SK-MEL-5 (cell line): ENCODE data around the gene DAZAP1. TPM values are rescaled to one million over a fixed set of nuclear protein-coding genes. Genes with fewer than 3 reads are reported as not detected.
"Not testable (repeated sequence)": the region's sequence is repeated elsewhere in the genome, so short reads cannot be mapped to it uniquely, and the experiment has no call there.

Source experiments
- DNase-seq: peaks from one replicate; pipeline ENCODE4 v3.0.0-alpha.2; 2016; ENCODE audit warnings: low read depth, low spot score
- in situ Hi-C: cut with HindIII; loops from 2 replicates; pipeline ENCODE4 v1.10.0; 2016; ENCODE audit warnings: low sequenced_read_pairs, high pct_unique_total_duplicates, low pct_unique_long_range_greater_than_20kb
- total RNA-seq: library from RNA; depleted of rRNA; stranded (reverse); fragments of >200 nt; shearing (Covaris generic); gene quantifications from 2 replicates; pipeline ENCODE4 v1.2.3, GENCODE V29; 2014

Gene DAZAP1
- total RNA-seq, 1 experiment from 2014 or later, result 71.7 TPM

DNA sequence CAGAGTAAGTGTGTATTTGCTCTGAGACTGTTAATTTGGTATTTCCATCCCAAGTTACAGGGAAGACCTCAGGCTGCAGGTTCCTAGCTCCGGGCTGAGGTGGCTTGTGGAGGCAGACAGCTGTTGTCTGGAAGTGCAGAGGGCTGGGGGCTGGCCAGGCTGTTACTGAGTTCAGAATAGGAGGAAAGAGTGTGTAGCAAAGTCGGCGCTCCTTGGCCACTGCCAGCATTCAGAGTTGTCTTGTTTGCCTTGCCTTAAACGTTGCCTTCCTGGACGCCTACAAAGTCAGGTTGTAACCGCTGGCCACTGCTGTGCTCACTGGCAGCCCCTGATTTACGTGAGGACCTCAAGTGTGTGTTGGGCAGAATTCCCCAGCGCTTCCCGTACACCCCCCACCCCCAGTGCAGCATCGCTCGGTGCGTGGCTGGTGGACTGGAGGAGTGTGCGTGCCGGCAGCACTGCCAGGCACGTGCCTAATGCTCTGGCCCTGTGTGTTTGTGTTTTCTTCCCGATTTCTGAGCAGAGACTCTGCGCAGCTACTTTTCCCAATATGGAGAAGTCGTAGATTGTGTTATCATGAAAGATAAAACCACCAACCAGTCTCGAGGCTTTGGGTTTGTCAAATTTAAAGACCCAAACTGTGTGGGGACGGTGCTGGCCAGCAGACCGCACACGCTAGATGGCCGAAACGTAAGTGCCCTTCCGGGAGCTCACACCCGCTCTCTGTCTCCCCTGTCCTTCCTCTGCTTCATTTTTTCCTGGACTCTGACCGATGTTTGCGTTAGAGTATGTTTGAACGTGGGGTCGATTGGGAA, 10.5 kb downstream of the DAZAP1 start:
- no peak for DNase-seq
- in situ Hi-C loops, result no loop called here

DNA sequence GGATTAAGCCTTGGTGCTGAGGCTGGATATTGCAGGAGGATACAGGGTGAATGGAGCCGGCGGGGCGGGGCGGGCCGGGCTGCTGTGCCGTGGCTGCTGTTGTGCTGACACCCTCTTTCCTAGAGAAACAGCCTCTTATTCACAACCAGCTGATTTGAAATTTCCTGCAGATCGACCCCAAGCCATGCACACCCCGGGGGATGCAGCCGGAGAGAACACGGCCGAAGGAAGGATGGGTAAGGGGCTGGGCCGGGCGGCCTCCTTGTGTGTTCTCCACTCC, 11.1 kb downstream of the DAZAP1 start:
- DNase-seq, result no peak
- in situ Hi-C loops, result no loop called here

DNA sequence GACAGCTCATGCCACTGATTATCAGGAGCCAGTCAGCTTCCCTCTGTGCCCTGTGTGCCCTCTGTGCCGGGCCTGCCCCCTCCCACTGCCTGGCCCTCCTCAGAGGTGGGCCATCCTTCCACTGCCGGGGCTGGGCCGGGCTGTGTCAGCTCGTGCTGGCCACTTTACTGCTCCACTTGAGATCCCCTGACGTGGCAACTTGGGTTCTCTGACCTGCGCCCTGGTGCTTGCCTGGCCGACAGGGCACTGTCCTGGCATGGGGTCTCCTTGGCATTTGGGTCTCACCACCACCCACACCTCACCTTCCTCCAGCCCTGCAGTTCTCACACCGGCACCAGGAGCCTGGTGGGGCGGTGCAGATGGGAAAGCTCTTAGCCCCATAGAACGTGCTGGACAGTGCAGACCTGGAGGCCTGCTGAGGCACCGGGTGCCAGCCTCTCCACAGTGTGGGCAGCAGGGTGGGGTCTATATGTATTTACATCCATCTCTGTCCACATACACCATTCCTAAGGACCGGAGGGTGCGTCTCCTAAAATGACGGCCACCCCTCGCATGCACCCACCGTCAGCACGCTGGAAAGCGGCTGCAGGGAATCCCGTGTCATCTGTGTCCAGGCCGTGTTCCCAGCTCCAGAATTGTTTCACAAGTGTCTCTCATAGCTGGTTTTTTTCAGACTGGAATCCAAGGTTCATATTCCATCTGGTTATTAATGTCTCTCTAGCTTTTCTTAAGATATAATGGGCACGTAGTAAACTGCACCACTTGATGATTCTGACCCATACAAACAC, 11.8 kb downstream of the DAZAP1 start:
- DNase-seq, result no peak
- in situ Hi-C loops, result no loop called here

DNA sequence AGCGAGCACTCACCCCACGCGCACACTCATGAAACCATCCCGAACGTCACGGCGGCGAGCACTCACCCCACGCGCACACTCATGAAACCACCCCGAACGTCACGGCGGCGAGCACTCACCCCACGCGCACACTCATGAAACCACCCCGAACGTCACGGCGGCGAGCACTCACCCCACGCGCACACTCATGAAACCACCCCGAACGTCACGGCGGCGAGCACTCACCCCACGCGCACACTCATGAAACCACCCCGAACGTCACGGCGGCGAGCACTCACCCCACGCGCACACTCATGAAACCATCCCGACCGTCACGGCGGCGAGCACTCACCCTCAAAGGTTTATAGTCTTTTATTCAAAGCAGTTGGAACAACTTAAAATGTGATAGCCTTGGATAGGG, 12.7 kb downstream of the DAZAP1 start:
- in situ Hi-C loops, DNase-seq: not testable (repeated sequence)

GRCh38 chr19:1420590-1420989, 13.2 kb downstream of the DAZAP1 start:
- in situ Hi-C loops, result no loop called here
- DNase-seq, result no peak

- in situ Hi-C loops, result no loop called here
- DNase-seq, result no peak
These were observed 14.0 kb downstream of the DAZAP1 start for GRCh38 chr19:1421218-1421957.

- in situ Hi-C loops, result no loop called here
- DNase-seq, result no peak
These were observed 14.5 kb downstream of the DAZAP1 start for GRCh38 chr19:1421958-1422305.

GRCh38 chr19:1422360-1422759, 15.0 kb downstream of the DAZAP1 start:
- no peak for DNase-seq
- in situ Hi-C loops, result no loop called here

GRCh38 chr19:1422943-1423342, 15.6 kb downstream of the DAZAP1 start:
- in situ Hi-C loops, result no loop called here

DNA sequence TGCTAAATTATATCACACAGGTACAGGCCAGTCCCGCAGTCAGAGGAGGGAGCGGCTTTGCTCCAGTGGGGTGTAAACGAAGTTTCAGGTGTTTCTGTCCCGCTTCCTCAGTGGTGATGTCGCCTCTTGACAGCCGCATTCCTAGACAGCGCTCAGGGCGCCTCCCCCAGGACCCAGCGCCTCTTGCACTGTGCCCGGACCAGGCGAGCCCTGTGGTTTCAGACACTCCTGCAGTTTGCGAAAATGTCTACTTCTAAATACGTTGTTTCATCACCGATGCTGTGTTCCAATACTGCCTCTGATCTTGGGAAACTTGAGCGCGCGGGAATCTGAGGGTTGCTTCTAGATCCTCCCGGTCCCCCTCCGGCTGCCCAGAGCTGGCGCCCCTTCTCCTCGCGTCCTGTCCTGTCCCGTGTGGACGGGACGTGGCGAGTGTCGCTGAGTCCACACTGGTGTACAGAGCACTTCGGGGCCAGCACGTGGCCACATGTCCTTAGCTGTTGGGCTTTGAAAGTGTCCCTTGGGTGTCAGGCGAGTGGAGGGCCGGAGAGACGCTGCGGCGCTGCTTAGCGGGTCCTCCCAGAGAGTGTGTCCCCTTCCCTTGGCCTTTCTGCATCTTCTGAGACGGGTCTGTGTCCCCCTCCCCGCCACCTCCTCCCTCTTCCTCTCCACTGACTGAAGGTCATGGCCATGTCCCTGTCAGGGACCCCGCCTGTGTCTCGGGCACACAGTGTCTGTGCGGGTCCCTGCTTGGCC, 16.2 kb downstream of the DAZAP1 start:
- in situ Hi-C loops, result no loop called here

More at GRCh38 chr19:1422943-1423342, 15.6 kb downstream of the DAZAP1 start:
- DNase-seq, result no peak

GRCh38 chr19:1424192-1424955, 17.0 kb downstream of the DAZAP1 start:
- DNase-seq, result no peak
- in situ Hi-C loops, result no loop called here

More for the DNA sequence above, 16.2 kb downstream of the DAZAP1 start:
- no peak for DNase-seq

DNA sequence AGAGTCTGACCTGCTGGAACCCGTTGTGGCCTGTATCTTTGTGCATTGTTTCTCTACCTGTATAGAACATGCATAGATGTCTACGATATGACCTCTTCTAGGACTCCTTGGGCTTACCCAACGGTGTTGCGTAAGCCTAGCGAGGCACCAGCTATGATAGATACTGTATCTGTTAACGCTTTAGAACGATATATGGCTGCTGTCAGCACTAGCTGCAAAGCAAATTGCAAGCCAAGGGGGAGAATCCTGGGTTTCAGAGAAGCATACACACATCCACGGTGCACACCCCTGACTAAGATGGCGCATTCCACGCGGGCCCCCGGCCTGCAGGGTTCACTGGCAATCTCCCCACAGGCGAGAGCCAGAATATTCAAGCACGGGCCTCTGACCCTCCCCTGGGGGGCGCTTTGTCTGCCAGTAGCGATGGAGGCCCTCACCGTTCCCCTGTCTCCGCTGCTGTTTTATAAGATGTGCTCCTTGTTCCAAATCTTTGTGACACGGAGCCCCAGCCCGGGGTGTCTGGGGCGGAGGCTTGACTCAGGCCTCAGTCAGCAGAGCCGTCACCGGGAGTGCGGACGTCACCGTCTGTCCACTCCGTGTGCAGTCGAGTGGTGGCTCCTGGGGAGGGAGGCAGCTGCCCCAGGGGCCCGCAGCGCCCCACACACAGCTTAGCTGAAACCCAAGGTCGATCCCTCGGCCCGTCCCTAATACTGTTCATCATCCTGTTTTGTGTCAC, 17.9 kb downstream of the DAZAP1 start:
- in situ Hi-C loops, result no loop called here
- no peak for DNase-seq

- in situ Hi-C loops, result no loop called here
- DNase-seq, result no peak
These were observed 18.5 kb downstream of the DAZAP1 start for GRCh38 chr19:1425902-1426301.

- no peak for DNase-seq
- in situ Hi-C loops, result no loop called here
These were observed 19.4 kb downstream of the DAZAP1 start for GRCh38 chr19:1426736-1427135.

DNA sequence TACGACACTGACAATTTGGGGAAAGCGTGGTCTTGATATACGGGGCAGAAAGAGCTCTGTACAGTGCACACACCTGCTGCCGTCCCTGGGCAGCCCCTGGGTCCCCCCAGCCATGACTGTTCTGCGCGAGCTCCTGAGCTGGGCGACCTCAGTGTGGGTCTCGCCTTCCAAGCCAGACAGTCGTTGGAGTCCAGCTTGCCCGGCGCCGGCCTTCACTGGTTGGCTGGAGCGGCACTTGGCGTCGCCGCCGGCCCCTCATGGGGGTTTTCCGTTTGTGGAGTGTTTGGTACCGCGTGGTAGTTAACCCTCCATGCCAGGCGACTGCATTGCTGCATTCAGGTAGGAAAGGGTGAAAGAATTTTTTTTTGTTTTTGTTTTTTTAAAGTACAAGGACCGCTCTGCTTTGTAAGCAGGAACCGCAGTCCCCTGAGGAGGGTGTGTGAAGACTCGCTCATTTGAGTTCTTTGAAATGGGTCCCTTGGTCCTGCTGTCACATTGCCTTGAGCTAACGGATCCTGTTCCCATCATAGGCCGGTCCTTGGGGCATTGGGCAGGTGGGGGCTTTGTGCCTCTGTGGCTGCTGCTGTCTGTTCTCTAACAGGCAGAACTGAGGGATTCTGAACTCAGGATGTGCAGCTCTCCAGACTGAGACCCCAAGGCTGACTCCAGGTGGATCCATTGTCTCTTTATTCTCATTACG, 20.0 kb downstream of the DAZAP1 start:
- DNase-seq, result no peak
- in situ Hi-C loops, result no loop called here

DNA sequence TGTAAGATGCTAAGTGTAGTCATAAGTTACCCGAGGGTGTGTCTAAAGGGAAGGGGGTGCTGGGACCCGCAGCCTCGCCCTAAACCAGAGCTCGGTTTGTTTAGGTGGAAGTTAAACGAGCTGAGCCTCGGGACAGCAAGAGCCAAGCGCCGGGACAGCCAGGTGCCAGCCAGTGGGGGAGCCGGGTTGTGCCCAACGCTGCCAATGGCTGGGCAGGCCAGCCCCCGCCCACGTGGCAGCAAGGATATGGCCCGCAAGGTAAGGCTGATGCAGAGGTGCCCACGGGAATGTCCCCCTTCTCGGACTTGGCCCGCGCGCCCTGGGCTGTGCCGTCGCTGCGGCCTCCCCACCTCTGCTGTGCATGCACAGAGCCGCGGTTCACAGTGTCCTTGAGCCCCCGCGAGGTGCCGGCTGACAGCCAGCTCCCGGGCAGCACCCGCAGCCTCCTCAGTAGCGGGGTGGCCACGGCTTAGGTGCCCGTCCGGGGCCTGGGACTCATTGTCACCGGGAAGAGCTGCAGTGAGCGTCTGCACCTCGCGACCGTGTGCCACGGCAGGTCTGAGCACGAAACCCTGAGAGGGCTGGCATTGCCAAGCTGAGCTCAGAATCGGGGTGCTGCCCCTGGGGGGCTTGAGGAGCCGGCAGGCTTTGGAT, 21.5 kb downstream of the DAZAP1 start:
- in situ Hi-C loops, result no loop called here
- no peak for DNase-seq
